Measurements from ENCODE around the gene ANTXRL.
"Not testable (repeated sequence)": the region's sequence is repeated elsewhere in the genome, so short reads cannot be mapped to it uniquely, and the experiment has no call there.

Gene ANTXRL

DNA sequence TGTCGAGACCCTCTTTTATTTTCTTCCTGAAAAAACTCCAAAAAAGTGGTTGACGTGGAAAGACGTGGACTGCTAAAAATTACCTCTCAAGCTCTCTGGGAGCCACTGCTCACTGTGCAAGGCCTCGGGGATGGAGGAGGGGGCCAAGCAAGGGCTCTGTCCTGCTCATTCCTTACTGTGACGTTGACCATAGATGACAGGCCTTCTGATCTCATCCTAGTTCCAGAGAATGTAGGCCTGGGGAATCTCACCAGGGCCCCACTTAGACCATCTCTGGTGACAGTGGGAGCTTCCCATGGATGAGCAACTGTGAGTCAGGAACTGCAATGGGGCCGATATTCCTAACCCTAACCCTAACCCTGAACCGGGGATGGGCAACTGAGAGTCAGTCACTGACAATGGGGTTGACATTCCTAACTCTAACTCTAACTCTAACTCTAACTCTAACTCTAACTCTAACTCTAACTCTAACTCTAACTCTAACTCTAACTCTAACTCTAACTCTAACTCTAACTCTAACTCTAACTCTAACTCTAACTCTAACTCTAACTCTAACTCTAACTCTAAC is 15.8 kb upstream of the ANTXRL start:
- H3K27ac Mint-ChIP-seq (ENCODE audit: low read depth); H3K9me3 Mint-ChIP-seq; H3K36me3 Mint-ChIP-seq (ENCODE audit: insufficient read depth); H3K27me3 Mint-ChIP-seq; ATAC-seq (replicated peaks; ENCODE audit: extremely low read depth, poor library complexity, severe bottlenecking): not testable (repeated sequence)
- Mint-ChIP-seq H3K4me3 (peak overlapping the region; percentile 5), H3K4me1 (peaks cover 29% of the 10 kb centered on the region)
- DNase-seq (ENCODE audit: low spot score in 2 of 2), result peak in 1 of 2 donors; percentile 3

GRCh38 chr10:46271795-46272499 is 14.8 kb upstream of the ANTXRL start:
- Mint-ChIP-seq H3K4me1 (peaks cover 29% of the 10 kb centered on the region), H3K27ac (ENCODE audit: low read depth) (peak overlapping the region; percentile 90), H3K4me3 (peak overlapping the region; percentile 66)
- peak; percentile 26 for ATAC-seq (replicated peaks; ENCODE audit: extremely low read depth, poor library complexity, severe bottlenecking)
- not testable (repeated sequence) for H3K9me3 Mint-ChIP-seq; H3K27me3 Mint-ChIP-seq; H3K36me3 Mint-ChIP-seq (ENCODE audit: insufficient read depth)
- peak in 1 of 2 donors; percentile 8 for DNase-seq (ENCODE audit: low spot score in 2 of 2)

DNA sequence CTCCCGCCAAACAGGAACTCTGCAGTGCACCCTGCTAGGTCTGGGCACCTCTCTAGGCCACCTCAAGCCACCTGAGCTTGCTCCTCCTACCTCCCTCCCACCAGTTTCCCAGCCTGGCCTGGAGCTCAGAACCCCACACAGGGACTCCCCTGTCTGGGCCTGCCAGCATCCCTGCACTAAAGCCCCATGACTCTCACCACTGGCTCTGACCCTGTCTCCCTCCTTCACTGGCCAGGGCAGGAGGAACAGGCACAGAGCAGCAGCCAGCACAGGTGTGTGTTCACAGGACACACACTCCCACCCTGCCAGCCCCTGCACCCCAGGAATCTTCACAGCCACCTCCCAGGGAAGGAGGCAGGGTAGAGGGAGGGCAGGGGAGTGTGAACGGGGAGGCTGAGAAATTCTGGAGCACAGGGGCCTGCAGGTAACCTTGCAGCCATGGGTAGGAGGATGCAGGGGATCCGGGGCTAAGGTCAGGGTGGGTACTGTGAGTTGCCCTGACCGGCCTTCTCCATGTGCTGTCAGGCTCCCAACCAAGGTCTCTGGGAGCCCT is 13.9 kb upstream of the ANTXRL start:
- H3K36me3 Mint-ChIP-seq (ENCODE audit: insufficient read depth), result peaks cover 3% of the 10 kb centered on the region
- H3K27ac Mint-ChIP-seq (ENCODE audit: low read depth), result peak overlapping the region; percentile 90
- H3K9me3 Mint-ChIP-seq, result no peaks in the 10 kb centered on the region
- peaks cover 29% of the 10 kb centered on the region for H3K4me1 Mint-ChIP-seq
- DNase-seq (ENCODE audit: low spot score in 2 of 2) (peak in 1 of 2 donors; percentile 5), ATAC-seq (replicated peaks; ENCODE audit: extremely low read depth, poor library complexity, severe bottlenecking) (no peak)
- H3K4me3 Mint-ChIP-seq, result peak overlapping the region; percentile 15
- no peaks in the 10 kb centered on the region for H3K27me3 Mint-ChIP-seq

GRCh38 chr10:46273506-46274477 is 13.0 kb upstream of the ANTXRL start:
- H3K27me3 Mint-ChIP-seq, result no peaks in the 10 kb centered on the region
- peaks cover 29% of the 10 kb centered on the region for H3K4me1 Mint-ChIP-seq
- peaks cover 3% of the 10 kb centered on the region for H3K36me3 Mint-ChIP-seq (ENCODE audit: insufficient read depth)
- ATAC-seq (replicated peaks; ENCODE audit: extremely low read depth, poor library complexity, severe bottlenecking) (no peak), DNase-seq (ENCODE audit: low spot score in 2 of 2) (peak in 1 of 2 donors; percentile 7)
- H3K9me3 Mint-ChIP-seq, result no peaks in the 10 kb centered on the region
- H3K27ac Mint-ChIP-seq (ENCODE audit: low read depth), result peak overlapping the region; percentile 90
- H3K4me3 Mint-ChIP-seq, result no peak overlapping the region

DNA sequence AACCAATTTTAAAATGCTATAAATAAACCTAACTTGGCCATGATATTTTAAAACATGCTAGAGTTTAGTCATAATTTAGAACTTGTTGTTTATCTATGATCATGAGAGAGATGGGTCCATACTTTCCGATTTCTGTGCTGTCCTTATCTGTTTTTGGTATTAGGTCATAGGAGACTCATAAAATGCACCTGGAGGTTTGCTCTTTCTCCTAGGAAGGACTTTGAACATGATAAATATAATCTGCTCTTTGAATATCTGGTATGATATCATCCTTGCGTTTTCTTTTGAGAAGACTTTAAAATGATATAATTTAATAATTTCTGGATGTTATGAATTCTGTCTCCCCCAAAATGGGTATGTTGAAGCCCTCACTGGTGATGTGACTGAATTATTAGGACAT is 9.0 kb upstream of the ANTXRL start:
- Mint-ChIP-seq H3K4me1 (peaks cover 10% of the 10 kb centered on the region), H3K4me3 (no peak overlapping the region), H3K9me3 (no peaks in the 10 kb centered on the region), H3K27ac (ENCODE audit: low read depth) (no peak overlapping the region), H3K36me3 (ENCODE audit: insufficient read depth) (no peaks in the 10 kb centered on the region), H3K27me3 (no peaks in the 10 kb centered on the region)
- DNase-seq (ENCODE audit: low spot score in 2 of 2) (no peak), ATAC-seq (replicated peaks; ENCODE audit: extremely low read depth, poor library complexity, severe bottlenecking) (no peak)

DNA sequence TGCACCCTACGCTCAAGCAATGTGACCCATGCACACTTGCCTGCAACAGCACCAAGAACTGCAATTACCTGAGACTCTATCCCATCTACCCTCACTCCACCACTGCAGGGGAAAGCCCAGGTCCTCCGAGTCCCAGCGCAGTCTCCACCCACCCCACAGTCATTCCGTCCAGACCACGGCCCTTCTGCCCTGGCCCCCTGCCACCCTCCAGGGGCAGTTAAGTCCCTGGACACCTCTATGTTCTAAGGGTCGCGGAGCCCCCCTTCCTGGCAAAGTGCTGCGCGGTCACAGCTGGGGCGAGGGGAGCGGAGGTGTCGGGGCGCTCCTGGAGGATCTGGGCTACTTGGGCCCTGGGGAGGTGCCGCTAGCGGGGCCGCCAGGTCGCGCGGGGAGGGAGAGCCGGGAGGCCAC is 4.4 kb upstream of the ANTXRL start:
- H3K36me3 Mint-ChIP-seq (ENCODE audit: insufficient read depth); H3K27me3 Mint-ChIP-seq; DNase-seq (ENCODE audit: low spot score in 2 of 2); H3K9me3 Mint-ChIP-seq; H3K27ac Mint-ChIP-seq (ENCODE audit: low read depth): not testable (repeated sequence)
- Mint-ChIP-seq H3K4me3 (peak overlapping the region; percentile 72), H3K4me1 (peaks cover 15% of the 10 kb centered on the region)
- peak; percentile 15 for ATAC-seq (replicated peaks; ENCODE audit: extremely low read depth, poor library complexity, severe bottlenecking)

GRCh38 chr10:46282842-46283574 is 3.8 kb upstream of the ANTXRL start:
- Mint-ChIP-seq H3K27ac (ENCODE audit: low read depth) (no peak overlapping the region), H3K27me3 (no peaks in the 10 kb centered on the region), H3K4me3 (peak overlapping the region; percentile 81), H3K4me1 (peaks cover 15% of the 10 kb centered on the region), H3K9me3 (no peaks in the 10 kb centered on the region), H3K36me3 (ENCODE audit: insufficient read depth) (no peaks in the 10 kb centered on the region)
- ATAC-seq (replicated peaks; ENCODE audit: extremely low read depth, poor library complexity, severe bottlenecking) (peak; percentile 85), DNase-seq (ENCODE audit: low spot score in 2 of 2) (peak; percentile 37 to 42)

DNA sequence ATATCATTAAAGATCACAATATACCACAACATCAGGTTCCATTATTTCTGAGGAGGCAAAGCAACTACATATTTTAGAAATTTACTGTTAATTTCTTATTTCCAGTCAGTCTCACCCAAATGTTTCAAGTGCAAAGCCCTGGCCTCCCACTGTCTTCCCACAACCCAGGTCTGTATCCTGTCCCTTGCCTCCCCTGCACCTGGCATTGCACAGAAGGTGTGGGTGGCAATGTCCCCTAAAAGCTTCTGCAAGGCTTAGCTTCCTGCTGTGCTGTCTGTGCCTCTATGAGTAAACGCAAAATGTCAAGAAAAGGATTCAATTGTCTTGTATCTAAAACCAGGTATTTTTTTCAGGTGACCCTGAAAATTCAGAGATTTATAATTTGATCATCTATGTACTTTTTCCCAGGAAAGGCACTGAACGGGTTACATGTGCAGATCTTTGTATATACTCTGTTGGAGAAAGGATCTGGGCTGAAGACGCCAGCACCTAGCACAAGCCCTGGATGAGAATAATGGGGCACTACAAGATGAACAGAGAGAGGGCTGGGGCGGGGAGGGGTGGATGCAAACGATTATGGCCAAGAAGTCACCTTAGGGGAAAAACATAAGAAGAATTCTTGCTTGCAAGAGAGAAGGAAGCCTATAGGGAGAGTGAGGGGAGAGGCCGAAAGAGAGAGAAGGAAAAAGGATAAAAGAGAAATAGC is 3.1 kb upstream of the ANTXRL start:
- H3K4me1 Mint-ChIP-seq, result peaks cover 15% of the 10 kb centered on the region
- peak overlapping the region; percentile 81 for H3K4me3 Mint-ChIP-seq
- no peaks in the 10 kb centered on the region for H3K27me3 Mint-ChIP-seq
- ATAC-seq (replicated peaks; ENCODE audit: extremely low read depth, poor library complexity, severe bottlenecking), result no peak
- DNase-seq (ENCODE audit: low spot score in 2 of 2), result no peak
- no peak overlapping the region for H3K27ac Mint-ChIP-seq (ENCODE audit: low read depth)
- H3K9me3 Mint-ChIP-seq, result no peaks in the 10 kb centered on the region
- no peaks in the 10 kb centered on the region for H3K36me3 Mint-ChIP-seq (ENCODE audit: insufficient read depth)

GRCh38 chr10:46284286-46285229 is 2.2 kb upstream of the ANTXRL start:
- Mint-ChIP-seq H3K4me1 (peaks cover 15% of the 10 kb centered on the region), H3K4me3 (peak overlapping the region; percentile 81), H3K27ac (ENCODE audit: low read depth) (peak overlapping the region; percentile 51), H3K27me3 (no peaks in the 10 kb centered on the region), H3K36me3 (ENCODE audit: insufficient read depth) (no peaks in the 10 kb centered on the region), H3K9me3 (no peaks in the 10 kb centered on the region)
- DNase-seq (ENCODE audit: low spot score in 2 of 2), result peak; percentile 42 to 51
- peak; percentile 64 for ATAC-seq (replicated peaks; ENCODE audit: extremely low read depth, poor library complexity, severe bottlenecking)

GRCh38 chr10:46285300-46285699 is 1.5 kb upstream of the ANTXRL start:
- no peaks in the 10 kb centered on the region for H3K27me3 Mint-ChIP-seq
- no peak for ATAC-seq (replicated peaks; ENCODE audit: extremely low read depth, poor library complexity, severe bottlenecking)
- peaks cover 15% of the 10 kb centered on the region for H3K4me1 Mint-ChIP-seq
- DNase-seq (ENCODE audit: low spot score in 2 of 2), result peak in 1 of 2 donors; percentile 1
- peak overlapping the region; percentile 81 for H3K4me3 Mint-ChIP-seq
- peak overlapping the region; percentile 51 for H3K27ac Mint-ChIP-seq (ENCODE audit: low read depth)
- H3K36me3 Mint-ChIP-seq (ENCODE audit: insufficient read depth), result no peaks in the 10 kb centered on the region
- no peaks in the 10 kb centered on the region for H3K9me3 Mint-ChIP-seq

All from central memory CD8-positive, alpha-beta T cell (primary cell).